GM20431 (cell line): Measurements from ENCODE around the gene CFAP251.
"Not testable (repeated sequence)": the region's sequence is repeated elsewhere in the genome, so short reads cannot be mapped to it uniquely, and the experiment has no call there.

Source experiments
- in situ Hi-C: fragments of 300-500 bp; cut with MseI, MboI; formaldehyde crosslinking; loops from one replicate; pipeline ENCODE4 v1.15.0; 2020; ENCODE audit warnings: low sequenced_read_pairs; ENCODE audit not compliant: unreplicated experiment

CFAP251 gene

DNA sequence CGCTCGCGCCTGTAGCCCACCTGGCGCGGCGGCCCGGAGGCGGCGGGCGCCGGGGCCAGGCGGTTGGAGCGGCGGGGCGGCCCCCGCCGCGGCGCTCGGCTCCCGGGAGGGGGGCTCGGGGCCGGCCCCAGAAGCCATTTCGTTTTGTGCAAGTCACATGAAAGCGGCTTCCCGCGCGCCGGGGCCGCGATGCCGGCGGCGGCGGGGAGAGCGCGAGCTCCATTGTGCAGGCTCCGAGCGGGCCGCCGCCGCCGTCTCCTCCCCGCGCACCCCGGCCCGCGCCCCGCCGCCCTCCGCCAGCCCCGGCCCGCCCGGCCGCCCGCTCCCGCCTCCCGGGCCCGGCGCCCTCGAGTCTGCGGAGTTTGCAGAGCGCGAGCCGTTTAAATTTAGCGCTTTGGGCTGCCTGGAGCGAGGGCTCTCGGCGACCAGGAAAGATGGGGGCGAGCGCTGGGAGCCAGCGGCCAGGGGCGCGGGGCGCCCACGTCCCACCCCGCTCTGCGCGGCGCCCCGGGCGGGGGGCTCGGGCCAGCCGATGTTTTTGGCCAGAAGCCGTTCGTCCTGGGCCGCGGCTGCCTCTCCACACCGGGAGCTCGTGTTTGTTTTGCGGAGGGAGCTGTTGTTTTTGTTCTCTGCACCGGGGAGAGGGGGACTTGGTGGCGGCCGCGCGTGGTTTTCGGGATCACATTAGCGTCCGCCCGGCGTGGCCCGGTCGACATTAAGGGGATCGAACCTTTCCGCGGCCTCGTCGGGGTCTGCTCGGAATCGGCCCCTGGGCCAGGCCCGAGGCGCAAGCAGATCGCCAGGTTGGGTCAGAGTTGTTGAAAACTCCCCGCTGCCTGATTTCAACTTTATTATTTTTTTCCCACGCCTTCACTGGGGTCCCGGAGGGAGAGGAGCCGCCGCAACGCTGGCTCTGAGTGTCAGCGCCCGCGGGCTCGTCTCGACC is 104.3 kb downstream of the CFAP251 start:
- in situ Hi-C loops, result no loop called here

DNA sequence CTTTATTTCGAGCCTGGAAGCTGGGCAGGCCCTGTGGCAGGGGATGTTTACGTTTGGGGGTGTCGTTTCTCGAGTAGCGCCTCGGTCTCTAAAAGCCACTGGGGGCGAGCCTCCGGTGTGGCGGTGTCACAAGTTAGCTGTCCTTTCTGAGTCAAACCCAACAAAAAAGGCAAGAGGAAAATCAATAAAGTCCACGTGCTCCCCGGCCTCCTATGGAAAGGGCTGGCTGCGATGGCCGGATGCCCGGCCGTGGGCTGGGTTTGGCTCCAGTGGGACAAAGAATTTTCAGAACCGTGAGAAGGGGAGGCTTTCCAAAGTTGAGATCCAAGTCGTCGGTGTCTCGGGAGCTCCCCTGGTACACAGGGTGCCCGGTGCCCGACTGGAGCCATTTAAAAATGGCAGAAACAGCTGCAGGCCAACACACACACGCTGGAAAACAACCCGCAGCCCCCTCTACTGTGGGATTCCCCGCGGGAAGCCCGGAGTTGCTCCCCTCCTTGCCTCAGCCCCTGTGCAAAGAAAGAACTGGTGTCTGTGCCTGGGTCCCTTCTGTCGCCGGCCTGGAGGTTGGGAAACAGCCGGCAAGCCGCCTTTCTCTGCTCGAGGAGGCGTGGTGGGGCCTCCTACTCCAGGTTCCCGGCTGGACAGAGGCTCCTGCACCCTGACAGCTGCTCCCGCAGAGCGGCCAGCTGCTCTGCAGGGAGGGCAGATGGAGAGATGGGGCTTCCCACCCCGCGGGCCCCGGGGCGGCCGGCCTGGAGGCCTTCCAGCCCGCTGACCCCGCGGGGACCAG is 105.1 kb downstream of the CFAP251 start:
- in situ Hi-C loops, result no loop called here

DNA sequence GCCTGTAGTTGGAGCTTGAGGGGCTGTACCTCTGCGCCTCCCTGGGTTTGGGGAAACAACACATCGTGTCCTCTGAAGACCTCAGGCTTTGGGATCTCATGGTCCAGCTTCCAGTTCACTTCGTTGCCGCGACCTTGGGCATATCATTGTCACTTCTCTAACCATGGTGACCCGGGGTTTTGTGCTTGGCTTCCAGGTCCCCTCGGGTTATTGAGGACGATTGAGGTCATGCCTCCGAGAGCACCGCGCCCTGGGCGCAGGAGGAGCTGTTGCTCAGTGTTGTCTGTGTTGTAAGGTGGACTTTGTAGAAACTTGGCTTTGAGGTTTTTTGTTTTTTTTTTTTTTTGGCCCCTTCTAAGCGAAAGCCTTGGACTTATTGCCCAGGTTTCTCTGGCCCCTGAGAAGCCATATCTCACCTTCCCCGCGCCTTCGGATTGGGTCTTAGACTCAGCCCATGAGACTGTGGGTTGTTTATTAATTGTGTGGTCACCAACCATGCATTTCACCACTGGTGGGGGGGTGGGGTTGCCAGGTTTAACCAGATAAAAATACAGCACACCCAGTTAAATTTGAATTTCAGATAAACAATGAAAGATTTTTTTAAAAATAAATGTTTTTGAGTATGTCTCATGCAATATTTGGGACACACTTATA is 105.9 kb downstream of the CFAP251 start:
- in situ Hi-C loops, result no loop called here

DNA sequence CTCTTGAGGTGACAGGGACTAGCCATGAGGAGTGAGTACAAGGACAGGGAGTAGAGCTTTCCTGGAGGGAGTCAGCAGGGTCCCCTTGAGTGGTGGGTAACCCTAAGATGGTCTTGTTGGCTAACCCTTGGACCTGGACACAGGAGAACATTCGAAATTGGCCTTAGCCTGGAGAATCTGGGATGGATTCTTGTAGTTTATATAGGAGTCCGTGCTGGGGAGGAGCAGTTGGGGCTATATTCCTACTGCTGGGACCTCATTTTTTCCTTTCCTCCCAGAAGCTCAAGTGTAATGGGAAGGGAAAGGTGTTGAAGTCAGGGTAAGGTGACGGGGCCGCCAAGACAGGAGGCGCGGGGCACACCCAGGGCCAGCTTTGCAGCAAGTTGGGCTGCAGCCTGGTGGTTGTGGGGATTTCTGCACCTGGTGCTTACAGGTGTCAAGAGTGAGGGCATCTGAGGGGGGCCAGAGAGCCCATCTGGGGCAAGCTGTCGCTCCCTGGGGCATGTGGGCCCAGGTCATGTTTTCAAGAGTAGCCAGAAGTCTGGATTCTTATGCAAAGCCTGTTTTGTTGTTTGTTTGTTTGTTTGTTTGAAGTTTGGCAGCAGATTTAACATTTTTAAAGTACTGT is 108.4 kb downstream of the CFAP251 start:
- in situ Hi-C loops, result no loop called here

DNA sequence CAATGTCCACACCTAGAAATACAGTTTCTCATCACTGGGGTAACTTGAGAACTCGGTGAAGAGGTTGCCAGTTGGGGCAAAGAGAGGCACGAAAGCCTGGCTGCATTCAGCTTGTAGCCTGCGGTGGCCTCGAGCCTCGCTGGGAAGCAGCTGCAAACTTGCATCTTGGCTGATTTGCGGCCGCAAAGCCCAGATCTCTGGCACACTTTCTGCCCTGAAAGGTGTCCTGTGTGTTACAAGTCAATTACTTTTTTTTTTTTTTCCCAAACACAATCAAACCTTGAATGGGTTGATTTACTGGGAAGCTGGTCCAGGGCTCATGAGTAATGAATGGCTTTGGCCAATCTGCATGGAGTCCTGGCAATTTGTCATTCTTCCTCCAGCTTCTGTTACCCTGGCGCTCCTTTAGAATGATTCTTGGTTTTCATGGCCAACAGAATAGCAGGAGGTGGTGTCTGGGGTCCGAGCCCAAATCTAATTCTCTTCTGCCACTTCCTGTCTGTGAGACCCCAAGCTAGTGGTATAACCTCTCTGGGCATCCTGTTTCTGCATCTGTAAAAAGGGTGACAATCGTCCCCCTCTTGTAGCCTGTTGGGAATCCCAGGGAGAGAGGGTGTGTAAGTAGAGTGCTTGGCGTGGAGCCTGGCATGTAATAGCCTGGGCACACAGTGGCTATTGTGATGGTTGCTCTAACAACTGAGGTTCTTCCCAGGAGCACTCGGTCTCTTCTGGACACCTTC is 109.9 kb downstream of the CFAP251 start:
- in situ Hi-C loops, result no loop called here

DNA sequence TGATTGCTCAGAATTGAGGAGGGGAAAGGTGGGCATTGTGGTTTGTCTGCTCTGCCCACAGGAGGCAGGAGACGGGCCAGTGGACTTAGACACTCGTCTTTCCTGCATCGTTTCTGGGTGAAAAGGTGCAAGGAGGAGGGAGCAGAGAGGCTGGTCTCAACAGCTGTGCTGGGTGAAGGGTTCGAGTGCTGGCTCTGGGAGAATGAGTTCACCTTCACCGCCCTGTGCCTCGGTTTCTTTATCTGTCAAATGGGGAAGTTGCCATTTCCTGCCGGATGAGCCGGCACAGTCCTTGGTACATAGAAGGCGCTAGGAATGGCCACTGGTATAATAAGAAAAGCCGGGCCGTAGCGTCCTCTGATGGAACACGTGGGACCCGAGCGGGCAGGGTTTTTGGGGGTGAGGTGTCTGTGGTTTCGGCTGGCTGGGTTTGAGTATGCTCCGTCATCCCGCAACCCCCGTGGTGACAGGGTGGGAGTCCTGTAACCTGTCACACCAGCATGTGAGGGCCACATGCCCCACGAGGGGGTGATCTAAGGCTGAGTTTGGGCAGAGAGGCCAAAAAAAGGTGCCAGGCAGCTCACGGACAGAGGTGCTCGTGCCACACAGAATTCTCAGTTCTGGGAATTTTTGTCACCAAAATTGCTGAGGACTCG is 110.6 kb downstream of the CFAP251 start:
- in situ Hi-C loops, result no loop called here

DNA sequence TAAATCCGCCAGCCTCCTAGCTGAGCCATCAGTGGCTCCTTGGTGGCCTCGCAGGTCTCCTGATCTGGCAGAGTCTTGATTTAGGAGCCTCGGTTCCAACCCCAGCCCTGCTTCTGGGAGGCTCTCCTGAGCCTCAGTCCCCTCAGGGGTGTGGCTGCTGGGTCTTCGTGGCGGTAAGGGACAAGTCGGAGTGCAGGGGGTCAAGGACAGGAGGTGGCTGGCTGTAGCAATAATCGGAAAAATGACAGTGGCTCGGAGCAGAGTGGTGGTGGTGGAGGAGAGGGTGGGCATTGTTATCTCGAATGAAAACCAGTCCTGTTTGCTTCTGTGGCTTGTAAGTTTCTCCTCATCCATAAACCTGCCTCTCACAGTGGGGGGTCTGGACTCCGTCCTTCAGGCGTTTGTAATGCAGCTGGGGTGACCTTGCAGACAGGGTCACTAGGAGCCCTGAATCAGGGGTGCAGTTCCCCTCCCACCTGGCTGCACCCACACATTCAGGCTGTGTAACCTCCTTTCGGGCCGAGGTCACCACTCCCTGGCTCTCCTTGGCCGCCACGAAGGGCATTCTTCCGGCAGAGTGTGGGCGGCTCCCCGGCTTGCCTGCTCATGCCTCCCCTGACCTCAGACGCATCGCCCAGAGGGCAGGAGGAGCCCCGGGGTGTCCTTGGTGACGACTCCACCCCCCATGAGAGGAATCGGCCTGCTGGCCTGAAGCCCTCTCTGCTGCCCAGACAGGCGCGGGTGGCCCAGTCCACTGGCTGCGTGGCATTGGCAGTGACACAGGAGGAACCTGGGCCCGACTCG is 111.4 kb downstream of the CFAP251 start:
- in situ Hi-C loops, result no loop called here

DNA sequence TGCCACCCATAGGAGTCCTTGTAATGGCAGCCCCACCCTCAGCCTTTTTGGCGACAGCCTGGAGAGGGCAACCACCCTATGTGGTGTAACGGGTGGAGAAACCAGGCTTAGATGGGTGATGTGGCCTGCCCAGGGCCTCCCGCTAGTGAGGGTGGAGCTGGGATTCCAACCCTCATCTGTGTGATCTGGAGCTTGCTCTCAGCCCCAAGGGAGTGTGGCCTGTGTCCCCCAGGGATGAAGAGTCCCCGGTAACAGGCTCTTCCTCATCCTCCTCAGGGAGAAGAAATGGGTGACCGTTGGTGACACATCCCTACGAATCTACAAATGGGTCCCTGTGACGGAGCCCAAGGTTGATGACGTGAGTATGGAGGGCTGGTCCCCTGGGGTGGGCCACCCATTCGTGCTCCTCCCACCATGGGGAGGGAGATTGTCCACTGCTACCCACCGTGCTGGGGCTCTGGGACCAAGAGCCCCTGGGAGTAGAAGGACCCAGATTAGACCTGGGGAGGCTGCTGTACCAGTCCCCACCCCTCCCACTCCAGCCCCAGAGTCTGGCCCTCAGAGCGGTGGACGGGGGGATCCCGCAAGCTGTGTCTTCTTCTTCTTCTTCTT is 112.1 kb downstream of the CFAP251 start:
- in situ Hi-C loops, result no loop called here

DNA sequence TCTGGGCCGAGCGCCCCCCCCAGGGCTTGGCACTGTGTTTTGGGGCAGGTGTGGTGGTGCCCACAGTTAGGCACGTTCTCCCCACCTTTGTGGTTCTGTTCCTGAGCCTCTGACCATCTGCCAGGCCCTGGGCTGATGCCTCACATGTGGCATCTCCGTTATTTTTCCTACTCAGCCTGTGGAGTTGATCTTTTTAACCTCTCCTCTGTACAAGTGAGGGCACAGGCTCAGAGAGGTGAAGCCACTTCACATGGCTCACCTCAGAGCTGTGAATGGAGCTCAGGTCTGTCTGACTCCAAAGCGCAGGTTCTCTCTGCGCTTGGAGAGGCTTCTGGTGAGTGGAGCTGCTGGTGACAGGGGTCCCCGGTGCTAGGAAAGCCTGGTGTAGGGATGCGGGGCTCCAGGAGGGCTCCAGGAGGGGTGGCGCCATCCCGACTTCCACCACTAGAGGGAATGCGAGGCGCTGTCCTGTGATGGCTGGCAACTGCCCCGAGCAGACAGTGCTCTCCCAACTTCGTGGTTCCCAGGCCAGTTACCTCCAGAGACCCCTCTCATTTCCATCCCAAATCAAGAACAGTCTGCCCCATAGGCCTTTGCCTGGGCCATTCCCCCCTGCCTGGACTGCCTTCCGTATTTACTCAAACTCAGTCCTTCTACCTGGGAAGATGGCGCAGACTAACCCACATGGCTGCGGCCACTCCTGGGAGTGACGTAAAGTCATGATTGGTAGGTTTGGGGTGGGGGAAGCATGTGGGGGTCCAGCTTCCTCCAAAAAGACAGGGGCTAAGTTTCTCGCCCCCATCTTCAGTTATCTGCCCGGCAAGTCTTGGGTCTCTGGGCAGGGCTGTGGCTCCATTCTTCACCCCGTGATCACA is 113.2 kb downstream of the CFAP251 start:
- in situ Hi-C loops, result no loop called here

DNA sequence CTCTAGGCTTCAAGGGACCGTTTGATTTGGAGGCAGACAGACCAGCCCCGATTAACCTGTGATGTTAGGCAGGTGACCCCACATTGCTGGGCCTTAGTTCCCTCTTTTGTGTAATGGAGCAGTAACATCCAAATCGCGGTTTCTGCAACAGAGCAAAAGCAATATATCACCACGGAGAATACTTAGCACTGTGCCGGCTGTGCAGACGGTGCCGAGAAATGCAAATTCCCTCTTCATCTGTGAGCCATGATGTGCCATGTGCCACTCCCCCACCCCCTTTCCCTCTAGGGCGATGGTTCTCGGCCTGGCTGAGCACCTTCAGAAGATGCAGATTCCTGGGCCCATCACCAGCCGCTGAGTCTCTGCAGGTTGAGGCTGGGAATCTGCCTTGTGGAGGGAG is 114.2 kb downstream of the CFAP251 start:
- in situ Hi-C loops, result no loop called here

DNA sequence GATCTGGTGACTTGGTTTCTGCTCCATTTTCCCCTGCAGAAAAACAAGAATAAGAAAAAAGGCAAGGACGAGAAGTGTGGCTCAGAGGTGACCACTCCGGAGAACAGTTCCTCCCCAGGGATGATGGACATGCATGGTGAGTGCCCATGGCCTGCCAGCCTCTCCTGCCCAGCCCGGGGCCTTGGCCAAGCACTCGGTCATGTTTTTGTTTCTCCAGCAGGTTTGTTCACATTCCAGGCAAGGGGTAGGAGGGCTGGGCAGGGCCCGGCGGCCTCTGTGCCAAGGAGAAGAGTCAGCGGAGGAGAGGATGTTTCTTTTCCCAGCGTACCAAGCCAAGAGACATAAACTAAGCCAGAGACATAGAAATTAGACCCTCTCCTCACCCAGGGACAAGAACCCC is 116.9 kb downstream of the CFAP251 start:
- in situ Hi-C loops, result no loop called here

DNA sequence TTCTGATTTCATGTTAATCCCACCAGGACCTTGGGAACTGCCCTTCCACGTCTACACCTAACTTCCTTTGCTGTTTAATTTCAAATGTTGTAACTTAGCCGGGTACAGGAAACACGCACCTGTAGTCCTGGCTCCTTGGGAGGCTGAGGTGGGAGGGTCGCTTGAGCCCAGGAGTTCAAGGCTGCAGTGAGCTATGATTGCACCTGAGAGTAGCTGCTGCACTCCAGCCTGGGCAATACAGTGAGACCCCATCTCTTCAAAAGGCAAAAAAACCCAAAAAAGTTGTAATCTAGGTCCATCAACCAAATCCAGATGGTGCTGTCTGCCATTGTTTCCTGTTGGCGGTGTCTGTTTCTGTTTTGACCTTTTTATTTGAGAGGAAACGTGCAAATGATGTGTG is 117.8 kb downstream of the CFAP251 start:
- in situ Hi-C loops, result no loop called here

DNA sequence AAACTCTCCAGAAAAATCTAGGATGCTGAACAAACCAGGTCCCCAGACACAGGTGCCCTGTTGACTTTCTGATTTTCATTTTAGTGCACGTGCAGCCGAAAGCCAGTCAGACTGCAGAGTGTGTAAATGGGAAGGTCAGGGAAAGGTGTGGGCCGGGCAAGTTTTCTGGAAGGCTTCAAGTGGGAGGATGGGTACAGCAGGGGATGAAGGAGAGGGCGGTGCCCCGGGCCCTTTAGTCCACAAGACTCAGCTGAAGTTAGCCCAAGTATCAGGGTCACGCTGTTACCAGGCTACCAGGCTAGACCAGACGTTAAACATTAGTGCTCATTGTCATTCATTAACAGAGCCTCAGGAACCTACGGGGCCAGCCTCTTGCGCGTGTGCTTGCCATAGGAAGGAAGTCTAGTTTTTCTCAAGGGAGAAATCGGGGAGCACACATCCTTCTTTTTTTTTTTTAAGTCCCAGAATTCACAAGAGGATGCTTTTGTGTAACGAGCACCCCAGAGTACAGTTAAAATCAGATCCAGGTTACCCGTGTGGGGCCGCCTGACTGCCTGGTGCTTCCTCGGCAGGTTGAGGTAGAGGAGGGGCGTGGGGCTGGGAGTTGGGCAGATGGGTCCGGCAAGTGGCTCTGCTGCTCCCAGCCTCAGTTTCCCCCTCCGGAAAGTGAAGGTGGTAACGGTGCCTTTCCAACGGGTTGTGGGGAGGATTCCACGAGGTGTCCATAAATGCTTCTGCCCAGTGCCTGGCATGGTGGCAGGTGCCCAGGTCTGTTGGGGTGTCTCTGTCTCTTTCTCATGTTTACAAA is 122.4 kb downstream of the CFAP251 start:
- in situ Hi-C loops, result no loop called here

DNA sequence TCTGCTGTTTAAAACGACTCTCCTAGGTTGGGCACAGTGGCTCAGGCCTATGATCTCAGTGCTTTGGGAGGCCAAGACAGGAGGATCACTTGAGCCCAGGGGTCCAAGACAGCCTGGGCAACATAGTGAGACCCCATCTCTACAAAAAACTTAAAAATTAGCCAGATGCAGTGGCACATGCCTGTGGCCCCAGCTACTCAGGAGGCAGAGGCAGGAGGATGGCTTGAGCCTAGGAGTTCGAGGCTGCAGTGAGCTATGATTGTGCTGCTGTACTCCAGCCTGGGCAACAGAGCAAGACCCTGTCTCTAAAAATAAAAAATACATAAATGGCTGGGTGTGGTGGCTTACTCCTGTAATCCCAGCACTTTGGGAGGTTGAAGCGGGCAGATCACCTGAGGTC is 123.1 kb downstream of the CFAP251 start:
- in situ Hi-C loops, result not testable (repeated sequence)

DNA sequence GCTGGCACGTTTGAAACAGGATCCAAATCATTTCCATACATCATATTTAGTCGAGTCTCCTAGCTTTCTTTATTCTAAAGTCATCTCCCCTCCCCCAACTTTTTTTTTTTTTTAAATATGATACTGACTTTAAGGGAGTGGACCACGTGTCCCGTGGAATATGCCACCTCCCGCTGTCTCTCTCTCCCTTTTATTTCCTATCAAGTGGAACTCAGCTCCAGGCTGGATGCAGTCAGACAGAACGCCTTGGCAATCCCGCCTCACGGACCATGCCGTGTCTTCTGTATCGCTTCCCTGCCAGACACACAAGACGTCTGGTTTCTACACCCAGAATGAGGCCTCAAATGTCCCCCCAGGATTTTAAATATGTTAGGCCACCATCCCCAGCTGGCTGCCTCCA is 124.5 kb downstream of the CFAP251 start:
- in situ Hi-C loops, result no loop called here

DNA sequence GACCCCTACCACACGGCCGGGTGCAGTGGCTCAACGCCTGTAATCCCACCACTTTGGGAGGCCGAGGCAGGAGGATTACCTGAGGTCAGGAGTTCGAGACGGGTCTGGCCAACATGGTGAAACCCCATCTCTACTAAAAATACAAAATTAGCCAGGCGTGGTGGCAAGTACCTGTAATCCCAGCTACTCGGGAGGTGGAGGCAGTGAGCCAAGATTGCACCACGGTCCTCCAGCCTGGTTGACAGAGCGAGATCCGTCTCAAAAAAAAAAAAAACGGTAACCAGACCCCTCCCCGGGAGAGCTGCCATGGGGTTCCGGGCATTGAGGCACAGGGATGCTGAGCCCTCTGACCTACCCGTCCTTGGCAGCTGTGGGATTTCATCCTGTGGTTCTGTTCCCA is 125.1 kb downstream of the CFAP251 start:
- in situ Hi-C loops, result no loop called here
